T47D (cell line): ENCODE measurements around the gene MLLT3.

Experiments
- DNase-seq, 2 experiments: peaks; one replicate each; pipeline versions ENCODE4 v3.0.0 to v3.0.0-alpha.2; 2011 to 2012; ENCODE audit warnings: low read depth in 1 of 2, low spot score in 1 of 2
- JUND ChIP-seq: IDR thresholded peaks from 2 replicates; pipeline ENCODE4 v1.6.1; 2012; ENCODE audit warnings: low read depth
- in situ Hi-C: cut with HindIII; loops from 2 replicates; pipeline ENCODE4 v1.10.0; 2016; ENCODE audit warnings: low sequenced_read_pairs, low pct_unique_long_range_greater_than_20kb

The MLLT3 gene

GRCh38 chr9:20643660-20644059, 21.4 kb upstream of the MLLT3 start:
- in situ Hi-C loops = no loop called here
- DNase-seq = no peak
- TF ChIP-seq JUND = no peak

DNA sequence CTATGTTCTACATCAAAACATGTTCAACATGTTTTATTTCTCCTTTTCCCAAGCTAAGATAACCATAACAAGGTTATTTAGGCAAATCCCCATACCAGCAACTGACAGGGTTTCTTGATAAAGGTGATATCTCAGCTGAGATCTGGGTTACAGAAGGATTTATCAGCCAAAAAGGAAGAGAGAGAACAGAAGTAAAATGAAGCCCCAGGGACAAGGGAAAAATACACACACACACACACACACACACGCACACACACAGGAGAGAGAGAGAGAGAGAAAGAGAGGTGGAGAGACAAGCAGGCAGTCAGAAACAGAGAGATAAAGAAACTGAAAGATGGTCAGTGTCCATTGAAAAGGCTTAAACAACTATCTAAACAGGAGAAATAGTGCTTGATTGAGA, 19.7 kb upstream of the MLLT3 start:
- DNase-seq = no peak
- in situ Hi-C loops = no loop called here
- TF ChIP-seq JUND = no peak

DNA sequence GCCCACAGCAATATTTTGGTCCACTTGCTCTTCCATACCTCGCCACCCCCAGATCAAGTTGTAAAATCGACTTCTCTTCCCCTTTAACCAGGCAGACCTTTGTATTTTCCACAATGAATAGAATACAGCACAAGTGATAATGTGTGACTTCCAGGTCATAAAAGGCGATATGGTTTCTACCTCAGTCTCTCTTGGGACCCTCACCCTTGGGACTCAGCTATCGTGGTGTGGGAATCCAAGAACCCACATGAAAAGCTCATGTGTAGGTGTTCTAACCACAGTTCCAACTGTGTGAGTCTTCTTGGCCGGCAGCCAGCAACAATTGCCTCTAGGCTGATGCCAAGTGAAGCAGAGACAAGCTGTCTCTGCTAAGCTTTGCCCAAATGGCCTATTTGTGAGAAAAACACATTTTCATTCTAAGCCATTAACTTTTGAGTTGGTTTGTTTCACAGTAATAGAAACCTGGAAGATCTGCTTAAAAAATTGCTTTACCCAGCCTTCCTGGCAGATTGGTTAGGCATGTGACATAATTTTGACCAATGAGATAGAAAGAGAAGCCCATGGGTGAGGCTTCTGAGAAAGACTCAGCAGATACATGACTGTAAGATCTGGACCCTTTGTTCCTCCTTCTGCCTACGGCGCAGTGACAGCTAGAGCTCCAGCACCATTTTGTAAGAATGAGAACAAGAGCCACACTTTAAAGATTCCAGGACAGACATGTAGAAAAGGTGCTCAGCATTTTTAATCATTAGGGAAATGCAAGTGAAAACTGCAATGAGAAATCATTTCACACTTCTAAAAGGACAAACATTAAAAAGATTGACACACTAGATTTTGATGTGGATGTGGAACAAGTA, 18.3 kb upstream of the MLLT3 start:
- in situ Hi-C loops = no loop called here
- peak in 1 of 2 experiments; percentile 40 for DNase-seq

GRCh38 chr9:20636888-20637440, 14.7 kb upstream of the MLLT3 start:
- TF ChIP-seq JUND = no peak
- no peak for DNase-seq
- in situ Hi-C loops = no loop called here

More for the DNA sequence above, 18.3 kb upstream of the MLLT3 start:
- TF ChIP-seq JUND = no peak

- in situ Hi-C loops = no loop called here
- no peak for TF ChIP-seq JUND
- DNase-seq = no peak
Measured at GRCh38 chr9:20634895-20635294, 12.6 kb upstream of the MLLT3 start.

DNA sequence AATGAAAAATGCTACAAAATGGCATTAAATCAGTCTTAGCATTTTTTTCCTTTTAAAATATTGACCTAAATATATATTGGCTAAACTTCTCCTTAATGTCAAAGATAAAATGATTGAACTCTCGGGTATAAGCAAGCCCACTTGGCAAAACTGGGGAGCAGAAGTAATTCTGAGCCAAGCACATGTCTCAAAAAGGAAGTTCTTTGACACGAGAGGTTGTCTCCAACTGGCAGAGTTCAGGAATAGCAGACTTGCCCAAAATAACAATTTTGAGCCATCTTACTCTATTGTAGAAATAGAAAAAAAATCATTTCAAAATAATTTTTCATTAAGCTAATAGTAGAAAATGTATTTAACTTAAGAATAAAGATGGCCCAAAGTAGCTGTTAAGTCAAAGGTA, 10.4 kb upstream of the MLLT3 start:
- no peak for TF ChIP-seq JUND
- no peak for DNase-seq
- in situ Hi-C loops = no loop called here

- no peak for DNase-seq
- in situ Hi-C loops = no loop called here
- no peak for TF ChIP-seq JUND
Measured at GRCh38 chr9:20630241-20630943, 8.1 kb upstream of the MLLT3 start.

- no peak for TF ChIP-seq JUND
- in situ Hi-C loops = no loop called here
- no peak for DNase-seq
Measured at GRCh38 chr9:20625003-20625349, 2.7 kb upstream of the MLLT3 start.

GRCh38 chr9:20624201-20625002, 2.1 kb upstream of the MLLT3 start:
- no peak for TF ChIP-seq JUND
- in situ Hi-C loops = no loop called here
- peak in 1 of 2 experiments; percentile 78 for DNase-seq

GRCh38 chr9:20623748-20624124, 1.4 kb upstream of the MLLT3 start:
- in situ Hi-C loops = no loop called here
- TF ChIP-seq JUND = no peak
- no peak for DNase-seq

DNA sequence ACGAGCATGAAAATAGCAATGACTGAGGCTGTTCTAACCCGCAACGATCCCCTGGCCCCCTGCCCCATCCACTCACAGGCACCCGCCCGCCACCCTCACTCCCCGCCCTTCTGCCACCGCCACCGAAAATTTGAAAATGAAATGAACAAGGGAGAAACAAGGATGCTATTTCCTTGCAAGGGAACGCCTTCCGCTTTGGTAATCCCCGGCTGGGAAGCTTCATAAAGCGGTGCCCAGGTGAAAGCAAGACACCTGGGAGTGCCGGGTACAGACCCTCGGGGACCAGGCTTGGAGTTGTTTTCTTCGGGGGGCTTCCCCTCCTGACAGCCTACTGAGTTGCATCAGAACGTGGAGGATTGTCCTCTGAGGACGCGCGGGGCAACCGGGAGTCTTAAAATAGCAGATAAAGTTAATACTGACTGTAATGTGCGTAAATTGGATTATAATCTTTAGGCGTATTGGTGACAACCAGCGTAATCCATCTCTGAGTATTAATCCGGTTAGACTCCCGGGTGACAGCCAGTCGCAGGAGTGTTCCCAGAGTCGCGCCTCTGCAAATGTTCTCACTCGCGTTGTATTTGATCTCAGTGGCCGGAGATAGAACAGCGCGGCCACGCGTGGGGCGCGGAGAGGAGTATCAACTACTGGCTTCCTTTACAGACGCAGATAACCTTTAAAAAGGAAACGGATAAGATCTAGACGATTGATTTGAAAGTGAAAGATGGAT, 885 bp upstream of the MLLT3 start:
- in situ Hi-C loops = no loop called here
- DNase-seq = peak in 1 of 2 experiments; percentile 3
- no peak for TF ChIP-seq JUND

DNA sequence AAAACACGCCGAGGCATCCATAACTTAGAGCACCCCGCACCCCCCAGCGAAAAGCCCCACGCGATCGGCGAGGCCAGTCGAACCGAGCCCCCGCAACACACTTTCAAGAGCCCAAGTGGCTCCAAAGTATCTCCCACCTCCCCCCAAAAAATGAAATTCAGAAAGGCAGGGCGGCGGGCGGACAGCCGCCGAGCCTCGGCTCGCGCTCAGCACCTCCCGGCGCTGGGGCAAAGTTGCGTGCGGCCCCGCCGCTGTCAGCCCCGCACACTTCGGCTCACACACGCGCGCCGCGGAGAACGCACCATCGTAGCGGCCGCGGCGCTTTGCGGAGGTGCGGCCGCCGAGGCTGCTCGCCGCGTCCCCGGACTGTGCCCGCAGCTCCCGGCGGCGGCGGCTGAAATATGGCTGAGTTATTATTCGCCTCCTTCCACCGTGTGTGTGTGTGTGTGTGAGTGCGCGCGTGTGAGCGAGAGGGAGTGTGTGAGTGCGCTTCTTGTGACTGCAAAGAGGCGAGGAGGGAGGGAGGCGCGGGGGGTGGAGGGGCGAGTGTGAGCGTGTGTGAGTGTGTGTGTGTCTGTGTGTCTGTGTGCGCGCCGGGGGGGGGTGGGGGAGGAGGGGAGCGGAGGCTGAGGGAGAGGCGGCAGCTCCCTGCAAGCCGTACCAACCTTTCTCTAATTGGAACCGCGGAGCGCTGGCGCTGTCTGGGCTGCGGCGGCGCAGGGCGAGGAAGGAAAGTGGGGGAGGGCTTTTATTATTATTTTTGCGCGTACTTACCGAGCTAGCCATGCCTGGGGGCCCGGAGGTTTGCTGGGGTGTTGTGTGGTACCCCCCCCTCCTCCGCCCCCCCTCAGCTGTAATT, 599 bp downstream of the MLLT3 start:
- peak in 1 of 2 experiments; percentile 60 for DNase-seq
- in situ Hi-C loops = no loop called here
- no peak for TF ChIP-seq JUND
